Measurements from ENCODE around the gene GRIA1.

- TF ChIP-seq, protein P1, sequence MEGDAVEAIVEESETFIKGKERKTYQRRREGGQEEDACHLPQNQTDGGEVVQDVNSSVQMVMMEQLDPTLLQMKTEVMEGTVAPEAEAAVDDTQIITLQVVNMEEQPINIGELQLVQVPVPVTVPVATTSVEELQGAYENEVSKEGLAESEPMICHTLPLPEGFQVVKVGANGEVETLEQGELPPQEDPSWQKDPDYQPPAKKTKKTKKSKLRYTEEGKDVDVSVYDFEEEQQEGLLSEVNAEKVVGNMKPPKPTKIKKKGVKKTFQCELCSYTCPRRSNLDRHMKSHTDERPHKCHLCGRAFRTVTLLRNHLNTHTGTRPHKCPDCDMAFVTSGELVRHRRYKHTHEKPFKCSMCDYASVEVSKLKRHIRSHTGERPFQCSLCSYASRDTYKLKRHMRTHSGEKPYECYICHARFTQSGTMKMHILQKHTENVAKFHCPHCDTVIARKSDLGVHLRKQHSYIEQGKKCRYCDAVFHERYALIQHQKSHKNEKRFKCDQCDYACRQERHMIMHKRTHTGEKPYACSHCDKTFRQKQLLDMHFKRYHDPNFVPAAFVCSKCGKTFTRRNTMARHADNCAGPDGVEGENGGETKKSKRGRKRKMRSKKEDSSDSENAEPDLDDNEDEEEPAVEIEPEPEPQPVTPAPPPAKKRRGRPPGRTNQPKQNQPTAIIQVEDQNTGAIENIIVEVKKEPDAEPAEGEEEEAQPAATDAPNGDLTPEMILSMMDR (IDR thresholded peaks at IDR 0.05; ENCODE audit: low read depth, low read length): no peak
- TF ChIP-seq EZH2phosphoT487 (IDR thresholded peaks at IDR 0.05; ENCODE audit: low read depth): no peak
These were observed 44.4 kb upstream of the GRIA1 start for GRCh38 chr5:153445875-153446579.
